Effector CD8-positive, alpha-beta T cell (primary cell): ENCODE results near the gene RAB8A.
"Not testable (repeated sequence)": the region's sequence is repeated elsewhere in the genome, so short reads cannot be mapped to it uniquely, and the experiment has no call there.

ENCODE experiments used
- DNase-seq: peaks from one replicate; lab custom pipeline; 2025; lab: John Stamatoyannopoulos, UW

The RAB8A gene

DNA sequence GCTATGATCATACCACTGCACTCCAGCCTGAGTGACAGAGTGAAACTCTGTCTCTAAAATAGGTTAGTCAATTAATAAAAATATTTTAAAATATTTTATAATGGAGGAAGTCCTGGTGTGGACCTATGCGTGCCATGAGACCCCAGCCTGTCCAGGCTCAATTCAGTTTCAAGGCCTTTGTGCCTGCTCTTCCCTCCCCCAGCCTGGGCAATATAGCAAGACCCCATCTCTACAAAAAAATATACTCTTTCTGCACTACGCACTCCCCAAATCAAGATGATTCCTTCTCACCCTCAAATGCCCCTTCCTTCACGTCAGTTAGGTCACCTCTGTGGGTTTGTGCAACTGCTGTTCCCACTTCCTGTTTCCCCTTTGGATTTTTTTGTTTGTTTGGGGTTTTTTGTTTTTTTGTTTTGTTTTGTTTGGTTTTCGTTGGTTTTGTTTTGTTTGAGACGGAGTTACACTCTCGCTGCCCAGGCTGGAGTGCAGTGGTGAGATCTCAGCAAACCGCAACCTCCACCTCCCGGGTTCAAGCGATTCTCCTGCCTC lies 30.4 kb downstream of the RAB8A start:
- DNase-seq: no peak

DNA sequence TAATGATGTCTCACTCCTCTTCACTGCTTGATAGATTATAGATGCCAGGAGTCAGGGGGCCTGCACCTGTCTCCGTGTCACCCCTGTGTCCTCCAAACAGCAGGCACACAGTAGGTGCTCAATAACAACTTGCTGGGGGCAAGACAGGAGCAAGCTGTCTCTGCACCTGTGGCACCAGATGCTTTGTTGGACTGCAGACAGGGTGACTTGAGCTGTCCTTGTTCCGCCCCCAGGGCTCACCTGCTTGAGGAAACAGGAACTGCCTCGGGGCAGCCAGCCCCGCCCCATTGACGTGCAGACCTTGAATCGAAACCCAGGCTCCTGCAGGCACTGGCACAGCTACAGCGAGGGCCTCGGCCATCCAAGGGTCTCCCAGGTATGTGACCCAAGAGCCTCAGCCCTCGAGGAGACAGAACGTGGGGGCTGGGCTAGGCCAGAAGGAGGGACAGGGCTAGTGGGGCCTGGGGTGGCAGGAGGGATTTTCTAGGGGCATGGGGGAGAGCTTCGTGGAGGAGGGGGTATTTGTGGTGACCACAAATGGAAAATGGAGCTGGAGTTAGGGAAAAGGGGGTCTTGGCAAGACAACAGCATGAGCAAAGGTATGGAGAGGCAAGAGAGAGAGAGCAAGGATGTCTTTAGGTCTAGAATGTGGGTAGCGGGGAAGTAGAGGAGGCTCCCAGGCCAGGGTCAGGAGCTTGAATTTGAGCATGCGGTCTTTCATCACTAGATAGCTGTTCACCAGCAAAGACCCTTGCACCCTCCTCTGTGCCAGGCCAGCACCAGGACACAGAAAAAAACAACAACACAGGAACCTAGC lies 31.9 kb downstream of the RAB8A start, which contains the start of gene HSH2D:
Gene HSH2D, plus strand, starts transcription at position 287 of the 817 bp plus-strand sequence. CDS start 5,066 bp downstream, outside the sequence.
- DNase-seq: peak; percentile 56

DNA sequence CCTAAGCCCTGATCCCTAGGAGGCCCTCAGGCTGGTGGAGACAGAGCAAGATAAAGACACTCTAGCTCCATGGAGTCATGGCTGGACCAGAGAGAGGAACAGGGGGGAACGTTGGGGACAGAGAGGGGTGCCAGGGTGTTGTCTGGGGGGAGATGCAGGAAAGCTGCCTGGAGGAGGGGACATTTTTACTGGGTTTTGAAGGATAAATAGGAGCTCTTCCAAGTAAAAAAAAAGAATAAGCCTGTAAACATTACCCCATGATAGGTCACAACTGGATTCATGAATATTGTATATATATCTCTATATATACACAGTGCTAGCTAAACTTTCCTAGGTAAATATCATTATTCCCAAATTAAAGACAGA lies 32.5 kb downstream of the RAB8A start:
- DNase-seq: no peak

DNA sequence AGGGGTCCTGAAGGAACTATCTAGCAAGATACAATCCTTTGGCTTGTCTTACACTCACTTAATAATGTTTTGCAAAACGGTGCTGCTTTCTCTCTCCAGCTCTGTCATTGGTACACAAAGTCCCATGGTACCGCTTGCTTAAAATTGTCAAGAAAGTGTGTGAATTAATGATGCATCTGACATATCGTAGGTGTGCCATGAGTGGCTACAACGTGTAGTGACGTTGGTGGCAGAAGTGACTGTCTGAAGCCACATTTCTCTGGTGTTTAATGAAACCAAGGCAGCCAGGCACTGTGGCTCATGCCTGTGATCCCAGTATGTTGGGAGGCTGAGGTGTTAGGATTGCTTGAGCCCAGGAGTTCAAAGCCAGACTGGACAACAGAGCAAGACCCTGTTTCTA lies 34.4 kb downstream of the RAB8A start:
- DNase-seq: no peak

DNA sequence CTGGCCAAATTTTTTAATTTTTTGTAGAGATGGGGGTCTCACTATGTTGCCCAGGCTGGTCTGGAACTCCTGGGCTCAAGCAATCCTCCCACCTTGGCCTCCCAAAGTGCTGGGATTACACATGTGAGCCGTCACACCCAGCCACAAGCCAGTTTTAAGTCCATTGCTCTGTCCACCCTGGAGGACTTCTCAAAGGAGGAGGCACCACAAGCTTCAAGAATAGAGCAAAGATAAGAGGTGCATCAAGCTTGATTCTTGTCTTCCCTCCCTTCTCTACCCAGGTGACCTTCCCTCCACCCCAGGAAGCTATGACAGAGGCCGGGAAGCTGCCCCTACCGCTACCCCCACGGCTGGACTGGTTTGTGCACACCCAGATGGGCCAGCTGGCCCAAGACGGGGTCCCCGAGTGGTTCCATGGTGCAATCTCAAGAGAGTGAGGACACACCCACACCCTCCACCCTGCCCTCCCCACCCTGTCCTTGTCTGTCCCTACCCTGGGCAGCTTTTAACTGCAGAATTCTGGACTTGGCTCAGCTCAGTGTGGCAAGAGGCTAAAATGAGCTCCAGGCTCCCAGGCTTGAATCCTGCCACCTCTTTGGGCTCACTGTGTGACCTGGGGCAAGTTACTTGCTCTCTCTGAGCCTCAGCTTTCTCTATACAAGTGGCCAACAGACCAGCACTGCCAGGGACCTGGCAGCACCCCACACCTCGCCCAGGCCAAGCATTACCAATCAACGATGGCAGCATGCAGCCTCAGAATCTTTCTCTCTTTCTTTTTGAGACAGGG lies 36.9 kb downstream of the RAB8A start:
- no peak for DNase-seq

DNA sequence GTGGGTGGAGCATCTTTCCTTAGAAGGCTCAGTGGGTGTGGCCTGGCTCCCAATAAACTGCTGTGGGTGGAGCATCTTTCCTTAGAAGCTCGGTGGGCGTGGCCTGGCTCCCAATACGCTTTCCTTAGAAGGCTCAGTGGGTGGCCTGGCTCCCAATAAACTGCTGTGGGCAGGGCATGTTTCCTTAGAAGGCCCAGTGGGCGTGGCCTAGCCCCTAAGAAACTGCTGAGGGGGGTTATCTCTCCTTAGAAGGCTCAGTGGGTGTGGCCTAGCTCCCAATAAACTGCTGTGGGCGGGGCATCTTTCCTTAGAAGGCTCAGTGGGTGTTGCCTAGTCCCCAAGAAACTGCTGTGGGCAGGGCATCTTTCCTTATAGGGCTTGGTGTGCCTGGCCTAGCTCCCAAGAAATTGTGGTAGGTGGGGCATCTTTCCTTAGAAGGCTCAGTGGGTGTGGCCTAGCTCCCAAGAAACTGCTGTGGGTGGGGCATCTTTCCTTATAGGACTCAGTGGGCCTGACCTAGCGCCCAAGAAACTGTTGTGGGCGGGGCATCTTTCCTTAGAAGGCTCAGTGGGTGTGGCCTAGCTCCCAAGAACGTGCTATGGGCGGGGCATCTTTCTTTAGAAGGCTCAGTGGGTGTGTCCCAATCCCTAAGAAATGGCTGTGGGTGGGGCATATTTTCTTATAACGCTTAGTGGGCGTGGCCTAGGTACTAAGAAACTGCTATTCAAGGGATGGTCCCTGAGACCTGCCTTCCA lies 42.1 kb downstream of the RAB8A start:
- no peak for DNase-seq

DNA sequence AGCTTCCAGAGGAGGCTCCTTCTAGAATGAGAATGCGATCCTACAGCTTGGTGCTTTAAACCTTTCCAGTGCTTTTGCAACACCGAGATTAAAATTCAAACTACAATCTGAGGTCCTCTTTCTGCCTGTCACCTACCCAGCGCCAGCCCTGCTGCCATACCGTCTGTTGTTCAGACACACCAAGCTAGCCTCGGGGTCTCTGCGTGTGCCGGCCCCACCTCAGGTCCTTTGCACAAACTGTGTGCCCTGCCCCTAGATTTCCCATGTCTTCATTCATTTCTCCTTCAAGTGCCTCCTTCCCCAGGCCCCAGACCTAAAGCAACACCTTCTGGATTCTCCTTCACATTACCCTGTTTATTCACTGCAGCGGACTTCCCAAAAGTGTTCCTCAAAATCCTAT lies 42.9 kb downstream of the RAB8A start:
- DNase-seq: no peak

DNA sequence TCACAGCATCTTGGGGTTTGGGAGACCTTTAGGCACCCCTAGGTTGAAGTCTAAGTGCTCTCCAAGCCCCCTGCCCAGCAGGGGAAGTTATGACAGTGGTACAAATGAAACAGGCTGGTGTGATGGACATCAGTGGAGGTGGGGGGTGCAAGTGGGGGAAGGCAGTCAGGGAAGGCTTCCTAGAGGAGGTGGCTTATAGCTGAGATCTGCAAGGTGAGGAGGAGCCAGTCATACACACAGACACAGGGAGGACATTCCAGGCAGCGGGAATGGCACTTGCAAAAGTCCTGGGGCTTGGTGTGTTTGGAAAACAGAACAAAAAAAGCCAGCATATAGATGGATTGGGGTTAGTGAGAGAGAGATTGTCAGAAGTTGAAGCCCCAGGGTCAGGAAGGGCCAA lies 43.4 kb downstream of the RAB8A start:
- DNase-seq: no peak

DNA sequence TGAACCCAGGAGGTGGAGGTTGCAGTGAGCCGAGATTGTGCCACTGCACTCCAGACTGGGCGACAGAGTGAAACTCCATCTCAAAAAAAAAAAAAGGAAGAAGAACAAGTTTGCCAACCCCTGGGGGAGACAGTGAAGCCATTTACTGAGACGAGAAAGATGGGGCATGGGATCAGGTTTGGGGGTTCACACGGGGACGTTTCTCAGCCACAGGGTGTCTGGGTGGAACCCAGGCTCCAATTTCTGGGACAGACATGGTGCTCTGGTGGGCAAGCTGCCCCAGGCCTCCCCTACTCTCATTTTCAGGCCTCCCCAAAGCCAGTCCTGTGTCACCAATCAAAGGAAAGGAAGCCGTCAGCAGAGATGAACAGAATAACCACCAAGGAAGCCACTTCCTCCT lies 45.2 kb downstream of the RAB8A start:
- no peak for DNase-seq

DNA sequence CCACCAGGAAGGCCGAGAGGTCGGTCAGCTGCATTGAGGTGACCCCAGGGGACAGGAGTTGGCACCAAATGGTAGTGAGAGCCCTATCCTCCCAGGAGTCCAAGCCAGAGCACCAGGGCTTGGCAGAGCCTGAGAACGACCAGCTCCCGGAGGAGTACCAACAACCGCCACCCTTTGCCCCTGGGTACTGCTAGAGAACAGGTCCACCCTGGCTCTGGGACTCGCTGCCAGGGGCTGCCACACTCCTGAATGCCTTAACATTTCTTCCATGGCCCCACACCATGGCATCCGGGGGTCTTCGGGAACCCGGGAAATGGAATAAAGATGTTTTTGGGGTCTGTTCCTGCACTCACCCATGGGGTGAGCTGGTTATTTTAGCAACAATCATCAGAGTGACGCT lies 45.9 kb downstream of the RAB8A start:
- no peak for DNase-seq

DNA sequence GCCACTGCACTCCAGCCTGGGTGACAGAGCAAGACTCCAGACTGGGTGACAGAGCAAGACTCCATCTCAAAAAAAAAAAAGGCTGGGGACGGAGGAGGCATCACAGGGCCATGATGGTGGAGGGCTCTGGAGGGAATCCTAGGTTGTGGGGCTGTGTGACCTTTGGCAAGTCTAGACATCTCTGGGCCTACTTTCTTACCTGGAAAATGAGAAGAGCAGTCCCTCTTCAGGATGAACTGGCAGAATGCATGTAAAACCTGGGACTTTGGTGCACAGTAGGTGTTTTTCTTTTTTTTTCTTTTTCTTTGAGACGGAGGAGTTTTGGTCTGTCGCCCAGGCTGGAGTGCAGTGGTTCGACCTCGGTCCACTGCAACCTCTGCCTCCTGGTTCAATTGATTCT lies 48.0 kb downstream of the RAB8A start:
- no peak for DNase-seq

DNA sequence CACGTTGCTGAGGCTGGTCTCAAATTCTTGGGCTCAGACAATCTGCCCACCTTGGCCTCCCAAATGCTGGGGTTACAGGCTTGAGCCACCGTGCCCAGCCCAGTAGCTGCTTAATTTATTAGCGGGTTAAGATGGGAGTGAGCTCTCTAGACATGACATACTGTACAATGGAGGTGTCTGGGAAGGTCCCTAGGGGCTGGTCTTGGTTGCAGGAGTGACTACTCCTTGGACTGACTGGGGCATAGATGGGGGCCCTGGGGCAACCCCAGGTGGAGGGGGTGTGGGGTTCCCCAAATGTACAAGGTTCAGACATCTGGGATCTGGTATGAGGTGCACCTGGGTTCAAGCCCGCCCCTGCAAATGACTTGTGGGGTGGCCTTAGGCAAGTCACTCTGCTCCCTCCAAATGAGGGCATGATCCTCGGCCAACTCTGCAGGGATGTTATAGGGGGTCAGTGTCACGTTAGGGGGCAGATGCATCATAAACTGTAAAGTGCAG lies 48.8 kb downstream of the RAB8A start:
- no peak for DNase-seq

DNA sequence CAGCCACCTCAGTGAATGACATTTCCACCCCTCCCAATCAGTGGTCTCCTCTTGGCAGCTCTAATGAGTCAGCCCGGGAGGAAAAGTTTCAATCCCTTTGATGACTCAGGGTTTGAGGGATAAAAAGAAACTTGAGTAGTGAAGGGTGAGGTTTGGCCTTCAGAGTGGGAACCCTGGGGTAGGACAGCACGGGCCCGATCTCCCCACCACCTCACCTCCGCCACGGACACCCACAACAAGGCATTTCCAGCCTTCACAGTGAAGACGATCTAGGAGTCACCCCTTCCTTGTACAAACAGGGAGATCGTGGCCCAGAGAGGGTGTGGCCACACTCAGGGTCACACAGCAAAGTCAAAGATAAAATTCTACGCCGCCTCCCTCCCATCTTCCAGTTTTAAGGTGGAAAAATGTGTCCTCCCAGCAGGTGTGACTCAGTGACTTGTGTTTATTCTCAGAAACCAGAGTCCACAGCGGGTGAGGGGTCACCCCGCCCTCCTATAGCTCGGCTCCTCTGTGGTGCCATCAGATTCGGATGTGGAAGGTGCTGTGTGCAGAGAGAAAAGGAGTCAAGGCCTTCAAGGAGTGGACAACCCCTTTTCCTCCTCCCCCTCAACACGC lies 49.4 kb downstream of the RAB8A start:
- no peak for DNase-seq

DNA sequence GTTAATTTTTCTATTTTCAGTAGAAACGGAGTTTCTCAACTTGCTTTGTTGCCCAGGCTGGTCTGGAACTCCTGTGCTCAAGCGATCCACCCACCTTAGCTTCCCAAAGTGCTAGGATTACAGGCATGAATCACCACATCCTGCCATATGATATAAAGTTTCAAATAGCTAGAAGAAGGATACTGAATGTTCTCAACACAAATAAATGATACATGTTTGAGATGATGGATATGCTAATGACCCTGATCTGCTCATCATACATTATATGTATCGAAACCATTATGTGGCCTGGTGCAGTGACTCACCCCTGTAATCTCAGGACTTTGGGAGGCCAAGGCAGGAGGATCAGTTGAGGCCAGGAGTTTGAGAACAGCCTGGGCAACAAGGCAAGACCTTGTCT lies 50.2 kb downstream of the RAB8A start:
- no peak for DNase-seq

DNA sequence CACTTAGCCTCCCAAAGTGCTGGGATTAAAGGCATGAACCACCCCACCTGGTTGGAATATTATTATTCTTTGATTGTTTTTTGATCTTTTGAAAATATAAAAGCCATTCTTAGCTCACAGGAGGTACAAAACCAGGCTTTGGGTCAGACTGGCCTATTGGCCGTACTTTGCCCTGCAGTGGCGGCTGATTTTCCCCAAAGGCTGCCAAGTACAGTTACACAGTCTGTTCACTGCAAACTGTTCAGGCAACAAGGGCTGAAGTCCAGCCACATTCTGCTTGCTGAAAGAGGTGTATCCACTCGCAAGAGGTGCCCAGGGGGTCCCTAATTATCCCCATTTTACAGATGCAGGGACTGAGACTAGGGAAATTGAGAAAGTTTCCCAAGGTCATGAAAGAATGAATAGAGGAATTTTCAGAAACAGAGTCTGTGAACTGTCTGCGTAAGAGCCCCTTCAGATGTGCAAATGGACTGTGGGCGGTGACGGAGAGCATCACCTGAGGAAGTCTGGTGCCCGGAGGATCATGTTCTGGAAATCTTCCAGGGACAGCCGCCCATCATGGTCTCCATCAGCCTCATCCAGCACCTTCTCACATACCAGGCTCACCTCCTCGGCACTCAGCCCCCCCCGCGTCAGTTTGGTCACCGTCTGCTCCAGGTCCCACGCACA lies 52.7 kb downstream of the RAB8A start:
- DNase-seq: no peak

DNA sequence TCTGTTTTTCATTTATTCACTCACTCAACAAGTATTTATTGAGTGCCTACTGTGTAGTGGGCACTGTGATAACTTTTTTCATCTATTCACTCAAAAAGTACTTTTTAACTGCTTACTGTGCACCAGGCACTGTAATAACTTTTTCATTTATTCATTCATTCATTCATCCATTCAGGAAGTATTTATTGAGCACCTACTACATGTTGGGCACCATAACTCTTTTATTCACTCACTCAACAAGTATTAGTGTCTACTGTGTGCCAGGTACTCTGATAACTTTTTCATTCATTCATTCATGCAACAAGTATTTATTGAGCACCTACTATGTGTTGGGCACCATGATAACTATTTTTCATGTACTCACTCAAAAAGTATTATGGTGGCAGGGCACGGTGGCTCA lies 54.7 kb downstream of the RAB8A start:
- no peak for DNase-seq

DNA sequence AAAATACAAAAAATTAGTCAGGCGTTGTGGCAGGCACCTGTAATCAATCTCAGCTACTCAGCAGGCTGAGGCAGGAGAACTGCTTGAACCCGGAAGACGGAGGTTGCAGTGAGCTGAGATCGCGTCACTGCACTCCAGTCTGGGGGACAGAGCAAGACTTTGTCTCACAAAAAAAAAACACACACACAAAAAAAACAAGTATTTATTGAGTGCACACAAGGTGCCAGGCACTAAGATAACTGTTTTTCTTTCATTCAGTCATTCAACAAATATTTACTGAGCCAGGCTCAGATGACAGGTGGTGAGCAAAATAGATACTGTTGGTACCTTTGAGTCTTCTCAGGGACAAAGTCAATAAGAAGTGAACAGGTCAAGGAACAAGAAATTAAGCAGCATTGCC lies 55.4 kb downstream of the RAB8A start:
- no peak for DNase-seq

DNA sequence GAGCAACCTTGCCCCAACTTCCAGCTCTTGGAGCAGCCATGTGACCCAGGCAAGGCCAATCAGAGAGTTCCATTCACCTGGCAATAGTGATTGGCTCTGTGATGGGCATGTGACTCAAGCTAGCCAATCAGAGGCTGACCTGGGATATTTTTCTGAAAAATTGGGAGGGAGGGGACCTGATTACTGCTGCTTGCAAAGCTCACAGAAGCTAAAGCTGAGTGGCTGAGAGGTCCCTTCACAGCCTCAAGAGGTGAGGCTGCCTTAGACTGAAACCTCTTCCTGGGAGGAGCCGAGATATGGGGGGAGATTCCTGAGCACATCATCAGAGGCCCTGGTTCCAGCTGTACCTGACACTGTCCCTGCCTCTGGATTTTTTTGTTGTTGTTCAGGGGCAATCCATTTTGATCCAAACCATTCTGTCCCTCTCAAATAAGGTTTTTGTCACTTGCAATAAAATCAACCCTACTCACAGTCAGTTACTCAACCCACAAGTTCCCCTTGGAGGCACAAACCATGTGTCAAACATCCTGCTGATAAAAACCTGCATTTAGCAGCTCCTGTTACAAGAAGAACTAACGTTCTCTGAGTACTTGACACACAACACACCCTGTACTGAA lies 56.9 kb downstream of the RAB8A start:
- DNase-seq: no peak

DNA sequence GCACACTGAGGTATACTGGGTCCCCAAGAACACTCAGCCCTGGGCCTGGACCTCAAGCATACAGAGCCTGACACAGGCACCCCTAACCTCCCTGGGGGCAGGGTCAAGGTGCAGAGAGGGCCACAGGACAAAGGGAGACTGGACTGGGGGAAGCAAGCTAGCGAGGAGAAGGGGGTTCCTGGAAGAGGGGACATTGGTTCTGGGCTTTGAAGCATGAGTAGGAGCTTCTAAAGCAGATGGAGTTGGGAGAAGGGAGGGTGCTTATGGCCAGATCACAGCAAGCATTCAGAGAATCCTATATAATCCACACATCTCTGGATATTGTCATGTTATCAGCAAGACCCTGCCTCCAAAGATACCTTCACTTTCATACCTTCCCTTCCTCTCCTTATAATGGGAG lies 58.4 kb downstream of the RAB8A start:
- no peak for DNase-seq

DNA sequence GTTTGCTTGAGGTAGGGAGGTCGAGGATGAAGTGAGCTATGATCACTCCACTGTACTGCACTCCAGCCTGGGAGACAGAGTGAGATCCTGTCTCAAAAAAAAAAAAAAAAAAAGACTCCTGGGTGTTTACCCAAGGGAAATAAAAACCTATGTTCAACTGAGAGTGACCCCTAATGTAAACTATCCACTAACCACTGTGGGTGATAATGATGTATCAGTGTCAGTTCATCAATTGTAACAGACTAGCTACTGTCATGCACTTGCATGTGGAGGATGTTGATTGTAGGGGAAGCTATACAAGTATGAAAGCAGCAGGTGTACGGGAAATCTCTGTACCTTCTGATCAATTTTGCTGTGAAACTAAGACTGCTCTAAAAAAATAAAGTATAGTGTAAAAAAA lies 64.3 kb downstream of the RAB8A start:
- DNase-seq: no peak

DNA sequence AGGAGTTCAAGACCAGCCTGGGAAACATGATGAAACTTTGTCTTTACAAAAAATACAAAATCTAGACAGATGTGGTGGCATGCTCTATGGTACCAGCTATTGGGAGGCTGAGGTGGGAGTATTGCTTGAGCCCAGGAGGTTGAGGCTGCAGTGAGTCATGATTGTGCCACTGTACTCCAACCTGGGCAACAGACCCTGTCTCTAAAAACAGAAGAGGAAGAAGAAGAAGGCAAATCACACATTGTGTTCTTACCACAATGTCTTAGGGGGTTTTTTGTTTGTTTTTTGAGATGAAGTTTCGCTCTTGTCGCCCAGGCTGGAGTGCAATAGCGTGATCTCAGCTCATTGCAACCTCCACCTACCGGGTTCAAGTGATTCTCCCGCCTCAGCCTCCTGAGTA lies 67.2 kb downstream of the RAB8A start:
- DNase-seq: not testable (repeated sequence)
